Bronchial epithelial cell (primary cell): ENCODE measurements around the gene RCL1. TPM values are rescaled to one million over a fixed set of nuclear protein-coding genes. Genes with fewer than 3 reads are reported as not detected.
A peak's percentile ranks its signal among the peaks of the same experiment; 100 is the strongest.

Experiments used
- DNase-seq: peaks from one replicate; pipeline ENCODE4 v3.0.0-alpha.2; 2010; ENCODE audit warnings: low read depth
- FAIRE-seq: peaks from 2 replicates; lab custom pipeline; 2011; peaks lifted over from hg19 to GRCh38; lab: Jason Lieb, UNC
- H3K27me3 ChIP-seq: 2 replicates; pipeline ENCODE4 v1.5.1; 2011; ENCODE audit warnings: low read length; ENCODE audit not compliant: control insufficient read depth, insufficient read depth
- H3K36me3 ChIP-seq: 2 replicates; pipeline ENCODE4 v1.5.1; 2011; ENCODE audit warnings: low read length; ENCODE audit not compliant: control insufficient read depth, insufficient read depth
- H3K4me3 ChIP-seq: 2 replicates; pipeline ENCODE4 v1.5.1; 2011; ENCODE audit warnings: mild to moderate bottlenecking, low read depth, low read length, control low read depth
- CTCF ChIP-seq: IDR thresholded peaks from 2 replicates; pipeline ENCODE4 v1.5.1; 2011; ENCODE audit warnings: mild to moderate bottlenecking, moderate library complexity, low read length, control low read depth, inconsistent platforms; ENCODE audit not compliant: insufficient read depth, severe bottlenecking
- total RNA-seq: library from RNA; depleted of rRNA; stranded (reverse); fragments of >200 nt; gene quantifications from 2 replicates; pipeline ENCODE4 v1.2.1, GENCODE V29; 2014

Gene RCL1
- total RNA-seq, 1 donor from 2014 or later, result 21.9 TPM

- no peak for DNase-seq
- Histone ChIP-seq H3K4me3 (no peak overlapping the region), H3K27me3 (no peaks in the 10 kb centered on the region), H3K36me3 (peaks cover 10% of the 10 kb centered on the region)
- FAIRE-seq, result no peak
- no peak for TF ChIP-seq CTCF
These were observed 38.4 kb downstream of the RCL1 start for GRCh38 chr9:4831119-4831518.

- Histone ChIP-seq H3K36me3 (peaks cover 9% of the 10 kb centered on the region), H3K4me3 (no peak overlapping the region), H3K27me3 (no peaks in the 10 kb centered on the region)
- DNase-seq (no peak), FAIRE-seq (no peak)
- TF ChIP-seq CTCF, result no peak
These were observed 39.2 kb downstream of the RCL1 start for GRCh38 chr9:4831944-4832343.

GRCh38 chr9:4832786-4833579 is 40.2 kb downstream of the RCL1 start:
- FAIRE-seq (no peak), DNase-seq (peak; percentile 100)
- no peak overlapping the region for H3K4me3 ChIP-seq
- H3K27me3 ChIP-seq, result no peaks in the 10 kb centered on the region
- H3K36me3 ChIP-seq, result peaks cover 9% of the 10 kb centered on the region
- no peak for TF ChIP-seq CTCF

GRCh38 chr9:4833781-4834560 is 41.2 kb downstream of the RCL1 start:
- no peak for TF ChIP-seq CTCF
- DNase-seq (peak; percentile 68), FAIRE-seq (no peak)
- Histone ChIP-seq H3K4me3 (no peak overlapping the region), H3K27me3 (no peaks in the 10 kb centered on the region), H3K36me3 (peaks cover 10% of the 10 kb centered on the region)

- no peak for DNase-seq
- no peak for TF ChIP-seq CTCF
- Histone ChIP-seq H3K27me3 (no peaks in the 10 kb centered on the region), H3K4me3 (no peak overlapping the region), H3K36me3 (peaks cover 8% of the 10 kb centered on the region)
- no peak for FAIRE-seq
These were observed 43.9 kb downstream of the RCL1 start for GRCh38 chr9:4836676-4837075.
